Natural killer cell (primary cell): ENCODE data around the gene CKMT1A. TPM values are rescaled to one million over a fixed set of nuclear protein-coding genes. Genes with fewer than 3 reads are reported as not detected.
"Not testable (repeated sequence)": the region's sequence is repeated elsewhere in the genome, so short reads cannot be mapped to it uniquely, and the experiment has no call there.

Source experiments
- ATAC-seq, 3 donors: fragments of 150-1000 bp in 2 of 3; fragments of 200-7000 bp in 1 of 3; cut with Tn5 transposase; 1 replicate in 1 of 3; 2 replicates in 2 of 3; pipeline ENCODE4 v1.10.0; 2021; ENCODE audit warnings: mild to moderate bottlenecking in 2 of 3, moderate library complexity in 2 of 3
- DNase-seq, 2 donors: peaks; one replicate each; pipeline versions ENCODE4 v3.0.0 to v3.0.0-alpha.2; 2013 to 2021; ENCODE audit warnings: mixed read lengths in 1 of 2
- H3K27ac ChIP-seq: one replicate; pipeline ENCODE4 v1.5.1; 2013; ENCODE audit warnings: mild to moderate bottlenecking, low read length
- H3K27me3 ChIP-seq: one replicate; pipeline ENCODE4 v1.6.1; 2013; ENCODE audit warnings: low read length; ENCODE audit not compliant: control insufficient read depth, insufficient read depth
- H3K36me3 ChIP-seq: one replicate; pipeline ENCODE4 v1.6.1; 2013; ENCODE audit warnings: low read length; ENCODE audit not compliant: control insufficient read depth, insufficient read depth
- H3K4me1 ChIP-seq: one replicate; pipeline ENCODE4 v1.6.1; 2013; ENCODE audit warnings: low read length; ENCODE audit not compliant: control insufficient read depth, insufficient read depth
- H3K4me3 ChIP-seq: one replicate; pipeline ENCODE4 v1.5.1; 2013; ENCODE audit warnings: low read length
- H3K9me3 ChIP-seq: one replicate; pipeline ENCODE4 v1.6.1; 2013; ENCODE audit warnings: low read length; ENCODE audit not compliant: control insufficient read depth, insufficient read depth
- H3K27ac Mint-ChIP-seq, 2 donors: one replicate each; pipeline ENCODE4 v1.8.0; 2022; ENCODE audit warnings: mild to moderate bottlenecking in 2 of 2, mixed read lengths in 2 of 2, moderate library complexity in 1 of 2
- H3K27me3 Mint-ChIP-seq, 2 donors: one replicate each; pipeline ENCODE4 v1.8.0; 2022; ENCODE audit warnings: low read depth in 2 of 2, mixed read lengths in 2 of 2
- H3K36me3 Mint-ChIP-seq: one replicate; pipeline ENCODE4 v1.8.0; 2022; ENCODE audit warnings: mixed read lengths
- H3K4me1 Mint-ChIP-seq, 2 donors: one replicate each; pipeline ENCODE4 v1.8.0; 2022; ENCODE audit warnings: mixed read lengths in 2 of 2
- H3K4me3 Mint-ChIP-seq: one replicate; pipeline ENCODE4 v1.8.0; 2022; ENCODE audit warnings: mild to moderate bottlenecking, moderate library complexity, mixed read lengths
- H3K9me3 Mint-ChIP-seq, 2 donors: one replicate each; pipeline ENCODE4 v1.8.0; 2022; ENCODE audit warnings: mixed read lengths in 2 of 2
- WGBS: methylation state at CpG from one replicate; pipeline ENCODE4 v1.1.7; 2013; ENCODE audit warnings: missing lambda C conversion rate; ENCODE audit not compliant: insufficient coverage; 5-methylcytosine and 5-hydroxymethylcytosine counted together
- intact Hi-C: fragments of 100-400 bp; cut with micrococcal nuclease; formaldehyde crosslinking; loops from one replicate; pipeline ENCODE4 v1.14.2; 2022
- total RNA-seq, 4 donors: library from RNA; stranded (reverse); fragments of 120-200 nt in 1 of 4; gene quantifications; one replicate each; pipeline versions ENCODE4 v1.2.3 to v1.2.4, GENCODE V29; 2013 to 2022
- TF ChIP-seq, protein P1 (sequence below): fragments of 200-600 bp; IDR thresholded peaks from one replicate; pipeline ENCODE4 v1.8.0; 2022; ENCODE audit warnings: antibody characterized with exemption

CKMT1A gene
- total RNA-seq, 3 donors from 2014 or later (not counting 1 experiment from before 2014, with no cell fraction given) = not detected

DNA sequence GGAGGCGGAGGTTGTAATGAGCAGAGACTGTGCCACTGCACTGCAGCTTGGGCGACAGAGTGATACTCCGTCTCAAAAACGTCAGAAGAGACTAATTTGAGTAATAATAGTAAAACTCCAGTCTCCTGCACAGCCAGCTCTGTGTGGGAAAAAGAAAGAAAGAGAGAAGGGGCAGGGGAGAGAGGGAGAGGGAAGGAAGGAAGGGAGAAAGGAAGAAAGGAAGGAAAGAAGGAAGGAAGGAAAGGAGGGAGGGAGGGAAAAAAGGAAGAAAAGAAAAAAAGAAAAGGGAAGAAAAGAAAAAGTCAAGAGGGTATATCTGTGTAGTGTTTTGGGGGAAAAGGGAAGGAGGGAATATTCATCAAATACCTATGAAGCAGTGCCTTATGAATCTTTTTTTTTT lies 29.5 kb downstream of the CKMT1A start:
- DNase-seq (no peak), ATAC-seq (no peak)
- Mint-ChIP-seq H3K27me3 (no peaks in the 10 kb centered on the region), H3K27ac (no peak overlapping the region), H3K4me1 (no peaks in the 10 kb centered on the region), H3K4me3 (no peak overlapping the region), H3K36me3 (no peaks in the 10 kb centered on the region), H3K9me3 (no peaks in the 10 kb centered on the region)
- TF ChIP-seq, protein P1, sequence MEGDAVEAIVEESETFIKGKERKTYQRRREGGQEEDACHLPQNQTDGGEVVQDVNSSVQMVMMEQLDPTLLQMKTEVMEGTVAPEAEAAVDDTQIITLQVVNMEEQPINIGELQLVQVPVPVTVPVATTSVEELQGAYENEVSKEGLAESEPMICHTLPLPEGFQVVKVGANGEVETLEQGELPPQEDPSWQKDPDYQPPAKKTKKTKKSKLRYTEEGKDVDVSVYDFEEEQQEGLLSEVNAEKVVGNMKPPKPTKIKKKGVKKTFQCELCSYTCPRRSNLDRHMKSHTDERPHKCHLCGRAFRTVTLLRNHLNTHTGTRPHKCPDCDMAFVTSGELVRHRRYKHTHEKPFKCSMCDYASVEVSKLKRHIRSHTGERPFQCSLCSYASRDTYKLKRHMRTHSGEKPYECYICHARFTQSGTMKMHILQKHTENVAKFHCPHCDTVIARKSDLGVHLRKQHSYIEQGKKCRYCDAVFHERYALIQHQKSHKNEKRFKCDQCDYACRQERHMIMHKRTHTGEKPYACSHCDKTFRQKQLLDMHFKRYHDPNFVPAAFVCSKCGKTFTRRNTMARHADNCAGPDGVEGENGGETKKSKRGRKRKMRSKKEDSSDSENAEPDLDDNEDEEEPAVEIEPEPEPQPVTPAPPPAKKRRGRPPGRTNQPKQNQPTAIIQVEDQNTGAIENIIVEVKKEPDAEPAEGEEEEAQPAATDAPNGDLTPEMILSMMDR = no peak
- H3K9me3 ChIP-seq = no peaks in the 10 kb centered on the region
- H3K4me1 ChIP-seq = no peaks in the 10 kb centered on the region
- no peaks in the 10 kb centered on the region for H3K36me3 ChIP-seq
- WGBS = 92% methylated on average over 4 of the region's 4 CpGs
- no peak overlapping the region for H3K4me3 ChIP-seq
- no peaks in the 10 kb centered on the region for H3K27me3 ChIP-seq
- intact Hi-C loops = no loop called here
- H3K27ac ChIP-seq = no peak overlapping the region

DNA sequence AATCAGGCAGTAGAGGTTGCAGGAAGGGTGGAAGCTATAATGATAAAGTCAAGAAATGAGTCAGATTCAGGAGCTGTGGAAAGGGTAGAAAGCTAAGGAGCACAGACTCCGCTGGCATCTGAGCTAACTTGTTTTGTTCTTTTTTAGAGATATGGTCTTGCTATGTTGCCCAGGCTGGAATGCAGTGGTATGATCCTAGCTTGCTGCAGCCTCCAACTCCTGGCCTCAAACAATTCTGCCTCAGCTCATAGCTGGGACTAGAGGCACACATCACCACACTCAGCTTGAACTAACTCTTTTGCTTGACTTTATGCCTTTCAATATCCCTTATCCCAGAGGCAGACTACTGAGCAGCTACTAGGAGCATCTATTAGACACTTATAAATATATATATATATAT lies 32.6 kb downstream of the CKMT1A start:
- H3K4me3 ChIP-seq, H3K27me3 Mint-ChIP-seq: not testable (repeated sequence)
- 100% methylated on average over 1 of the region's 1 CpG for WGBS

DNA sequence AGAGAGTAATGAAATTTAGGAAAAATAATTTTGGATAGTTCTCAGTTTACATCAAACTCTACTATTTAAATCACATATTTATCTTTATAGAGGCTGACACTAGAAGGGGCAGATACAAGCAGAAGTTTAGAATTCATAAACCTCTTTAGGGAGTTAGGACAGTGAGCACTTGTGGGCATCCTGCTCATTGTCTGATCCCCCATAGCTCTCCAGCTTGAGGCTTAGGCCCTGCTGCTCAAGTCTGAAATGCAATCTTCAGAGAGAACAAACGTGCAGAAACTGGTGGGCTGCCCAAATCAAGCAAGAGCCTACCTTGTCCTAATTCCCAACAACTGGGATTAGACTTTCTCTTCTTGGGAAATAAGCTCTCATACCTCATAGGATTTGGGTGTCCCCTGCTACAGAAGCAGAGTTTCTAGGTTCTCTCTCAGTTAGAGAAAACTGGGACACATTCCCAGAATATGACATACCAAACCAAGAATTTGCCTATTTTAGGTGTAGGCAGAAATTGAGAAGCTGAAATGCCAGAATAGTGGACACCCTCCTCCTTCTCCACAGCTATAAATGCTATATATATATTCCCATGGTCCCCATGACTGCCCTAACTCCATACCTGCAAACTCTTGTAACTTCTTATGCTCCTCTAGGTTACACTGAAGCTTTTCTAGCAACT lies 34.5 kb downstream of the CKMT1A start:
- H3K4me1 ChIP-seq, H3K36me3 Mint-ChIP-seq, H3K36me3 ChIP-seq, H3K4me3 Mint-ChIP-seq, H3K27ac Mint-ChIP-seq, H3K27me3 ChIP-seq, H3K9me3 Mint-ChIP-seq, H3K9me3 ChIP-seq, DNase-seq, H3K27me3 Mint-ChIP-seq, H3K4me3 ChIP-seq, intact Hi-C loops, ATAC-seq, H3K4me1 Mint-ChIP-seq, H3K27ac ChIP-seq: not testable (repeated sequence)
- 67% methylated on average over 1 of the region's 1 CpG for WGBS

More for the DNA sequence above, 32.6 kb downstream of the CKMT1A start:
- H3K9me3 Mint-ChIP-seq, H3K4me1 Mint-ChIP-seq, H3K27ac ChIP-seq, H3K4me3 Mint-ChIP-seq, H3K27ac Mint-ChIP-seq, H3K27me3 ChIP-seq, H3K36me3 Mint-ChIP-seq, H3K36me3 ChIP-seq, ATAC-seq, DNase-seq, H3K9me3 ChIP-seq, intact Hi-C loops, H3K4me1 ChIP-seq: not testable (repeated sequence)

DNA sequence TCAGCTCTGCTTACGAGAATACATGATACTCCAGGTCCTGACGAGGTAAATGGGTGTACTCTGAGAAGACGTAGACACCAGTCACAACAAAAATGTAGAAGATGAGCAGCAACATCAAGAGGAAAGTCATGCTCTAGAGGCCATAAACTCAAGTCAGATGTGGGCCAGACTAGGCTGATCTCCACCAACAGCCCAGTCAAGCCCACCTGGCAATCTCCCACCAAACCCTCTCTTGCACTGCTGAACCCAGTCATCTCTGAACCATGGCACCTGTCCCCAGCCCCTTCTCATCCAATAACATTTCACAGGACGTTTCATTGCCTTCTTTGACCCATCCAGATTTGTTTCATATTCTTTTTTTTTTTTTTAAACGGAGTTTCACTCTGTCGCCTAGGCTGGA lies 41.8 kb downstream of the CKMT1A start:
- TF ChIP-seq, protein P1 = no peak
- Mint-ChIP-seq H3K4me1 (peaks cover 0 to 6% of the 10 kb centered on the region in 2 donors), H3K27ac (no peak overlapping the region), H3K9me3 (no peaks in the 10 kb centered on the region), H3K27me3 (peaks cover 0 to 6% of the 10 kb centered on the region in 2 donors), H3K4me3 (no peak overlapping the region), H3K36me3 (no peaks in the 10 kb centered on the region)
- intact Hi-C loops = no loop called here
- no peaks in the 10 kb centered on the region for H3K27me3 ChIP-seq
- ATAC-seq (no peak), DNase-seq (no peak)
- no peaks in the 10 kb centered on the region for H3K9me3 ChIP-seq
- no peak overlapping the region for H3K27ac ChIP-seq
- no peaks in the 10 kb centered on the region for H3K4me1 ChIP-seq
- H3K4me3 ChIP-seq = no peak overlapping the region
- H3K36me3 ChIP-seq = no peaks in the 10 kb centered on the region
- WGBS = 80% methylated on average over 6 of the region's 6 CpGs
